Hepatocyte (in vitro differentiated cells): ENCODE data around the gene SLC8A2. TPM values are rescaled to one million over a fixed set of nuclear protein-coding genes. Genes with fewer than 3 reads are reported as not detected.

Experiments used
- DNase-seq: peaks from one replicate; pipeline ENCODE4 v3.0.0-alpha.2; 2016; ENCODE audit warnings: low spot score
- H2AFZ ChIP-seq: fragments of 200-600 bp; sonication (generic); 2 replicates; pipeline ENCODE4 v1.6.0; 2016; ENCODE audit warnings: antibody characterized with exemption, mild to moderate bottlenecking
- H3K27ac ChIP-seq: fragments of 200-600 bp; sonication (generic); 2 replicates; pipeline ENCODE4 v1.5.1; 2016; ENCODE audit warnings: mild to moderate bottlenecking
- H3K27me3 ChIP-seq: fragments of 200-600 bp; sonication (generic); 2 replicates; pipeline ENCODE4 v1.6.1; 2016
- H3K36me3 ChIP-seq: fragments of 200-600 bp; sonication (generic); replicated peaks from 2 replicates; pipeline ENCODE4 v1.5.1; 2016; ENCODE audit warnings: low read depth; ENCODE audit not compliant: insufficient read depth
- H3K4me1 ChIP-seq: fragments of 200-600 bp; sonication (generic); 2 replicates; pipeline ENCODE4 v1.5.1; 2016; ENCODE audit warnings: mild to moderate bottlenecking, moderate library complexity; ENCODE audit not compliant: insufficient read depth
- H3K4me2 ChIP-seq: fragments of 200-600 bp; sonication (generic); 2 replicates; pipeline ENCODE4 v1.6.0; 2016
- H3K4me3 ChIP-seq: fragments of 200-600 bp; sonication (generic); 2 replicates; pipeline ENCODE4 v1.5.1; 2016; ENCODE audit warnings: mild to moderate bottlenecking
- H3K79me2 ChIP-seq: fragments of 200-600 bp; sonication (generic); 2 replicates; pipeline ENCODE4 v1.6.0; 2017; ENCODE audit warnings: mild to moderate bottlenecking
- H3K9me2 ChIP-seq: fragments of 200-600 bp; sonication (generic); replicated peaks from 2 replicates; pipeline ENCODE4 v1.6.0; 2017; ENCODE audit warnings: mild to moderate bottlenecking; ENCODE audit not compliant: insufficient read depth
- H3K9me3 ChIP-seq: fragments of 200-600 bp; sonication (generic); 2 replicates; pipeline ENCODE4 v1.5.1; 2016; ENCODE audit warnings: low read depth, mild to moderate bottlenecking
- H4K20me1 ChIP-seq: fragments of 200-600 bp; sonication (generic); 2 replicates; pipeline ENCODE4 v1.6.0; 2016; ENCODE audit warnings: mild to moderate bottlenecking; ENCODE audit not compliant: insufficient read depth, poor library complexity, severe bottlenecking
- EZH2 ChIP-seq: fragments of 200-600 bp; sonication (generic); IDR thresholded peaks from 2 replicates; pipeline ENCODE4 v1.6.1; 2016; ENCODE audit warnings: antibody characterized with exemption, mild to moderate bottlenecking, borderline replicate concordance
- EZH2phosphoT487 ChIP-seq: fragments of 200-600 bp; sonication (generic); IDR thresholded peaks from one replicate; pipeline ENCODE4 v1.6.1; 2018; ENCODE audit warnings: antibody characterized with exemption, mild to moderate bottlenecking, low read depth, moderate library complexity; ENCODE audit not compliant: unreplicated experiment, severe bottlenecking
- WGBS: methylation state at CpG from one replicate; pipeline ENCODE4 v1.1.6; 2016; ENCODE audit warnings: low lambda C conversion rate; ENCODE audit errors: missing lambda C conversion rate; 5-methylcytosine and 5-hydroxymethylcytosine counted together
- polyA plus RNA-seq: library from polyadenylated mRNA; unstranded; fragments of >200 nt; fragmentation: Nextera tagmentation; extraction: Ambion mirVana; gene quantifications from 2 replicates; pipeline ENCODE4 v1.2.1, GENCODE V29; 2016
- total RNA-seq: library from RNA; depleted of rRNA; stranded (reverse); fragments of >200 nt; gene quantifications from 2 replicates; pipeline ENCODE4 v1.2.3, GENCODE V29; 2014
- TF ChIP-seq, protein P1 (sequence below): fragments of 200-600 bp; sonication (generic); IDR thresholded peaks from 2 replicates; pipeline ENCODE4 v1.5.1; 2016; ENCODE audit warnings: antibody characterized with exemption, mild to moderate bottlenecking; ENCODE audit not compliant: poor library complexity

The SLC8A2 gene
- total and polyA plus RNA-seq, 2 experiments from 2014 or later: 0.24 to 1.1 TPM

DNA sequence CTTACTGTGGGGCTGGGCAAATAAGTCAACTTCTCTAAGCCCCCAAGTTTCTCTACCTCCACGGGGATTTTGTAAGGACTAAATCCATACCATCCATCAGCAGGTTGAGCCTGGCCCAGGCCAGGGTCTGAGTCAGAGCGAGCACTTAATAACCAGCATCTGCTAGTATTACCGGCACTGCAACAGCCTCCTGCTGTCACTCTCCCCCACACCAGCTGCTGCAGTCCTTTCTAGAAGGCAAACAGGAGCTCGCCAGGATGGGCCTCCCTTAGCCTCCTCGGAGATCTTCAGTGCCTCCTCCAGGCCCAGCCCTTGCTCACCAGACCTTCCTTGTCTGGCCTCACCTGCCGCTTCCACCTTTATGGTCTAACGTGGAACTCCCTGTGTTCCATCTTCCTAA is 40.0 kb upstream of the SLC8A2 start:
- H3K4me2 ChIP-seq: peak overlapping the region; percentile 92
- no peaks in the 10 kb centered on the region for H3K9me2 ChIP-seq
- no peak for DNase-seq
- H2AFZ ChIP-seq: no peak overlapping the region
- H3K27me3 ChIP-seq: no peaks in the 10 kb centered on the region
- peaks cover 29% of the 10 kb centered on the region for H3K4me1 ChIP-seq
- H3K9me3 ChIP-seq: no peaks in the 10 kb centered on the region
- no peak for TF ChIP-seq EZH2
- TF ChIP-seq, protein P1, sequence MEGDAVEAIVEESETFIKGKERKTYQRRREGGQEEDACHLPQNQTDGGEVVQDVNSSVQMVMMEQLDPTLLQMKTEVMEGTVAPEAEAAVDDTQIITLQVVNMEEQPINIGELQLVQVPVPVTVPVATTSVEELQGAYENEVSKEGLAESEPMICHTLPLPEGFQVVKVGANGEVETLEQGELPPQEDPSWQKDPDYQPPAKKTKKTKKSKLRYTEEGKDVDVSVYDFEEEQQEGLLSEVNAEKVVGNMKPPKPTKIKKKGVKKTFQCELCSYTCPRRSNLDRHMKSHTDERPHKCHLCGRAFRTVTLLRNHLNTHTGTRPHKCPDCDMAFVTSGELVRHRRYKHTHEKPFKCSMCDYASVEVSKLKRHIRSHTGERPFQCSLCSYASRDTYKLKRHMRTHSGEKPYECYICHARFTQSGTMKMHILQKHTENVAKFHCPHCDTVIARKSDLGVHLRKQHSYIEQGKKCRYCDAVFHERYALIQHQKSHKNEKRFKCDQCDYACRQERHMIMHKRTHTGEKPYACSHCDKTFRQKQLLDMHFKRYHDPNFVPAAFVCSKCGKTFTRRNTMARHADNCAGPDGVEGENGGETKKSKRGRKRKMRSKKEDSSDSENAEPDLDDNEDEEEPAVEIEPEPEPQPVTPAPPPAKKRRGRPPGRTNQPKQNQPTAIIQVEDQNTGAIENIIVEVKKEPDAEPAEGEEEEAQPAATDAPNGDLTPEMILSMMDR: no peak
- no peak for TF ChIP-seq EZH2phosphoT487
- 82% methylated on average over 7 of the region's 7 CpGs for WGBS
- H3K79me2 ChIP-seq: peaks cover 77% of the 10 kb centered on the region
- no peaks in the 10 kb centered on the region for H3K36me3 ChIP-seq
- no peak overlapping the region for H3K4me3 ChIP-seq
- H3K27ac ChIP-seq: peak overlapping the region; percentile 97
- peaks cover 53% of the 10 kb centered on the region for H4K20me1 ChIP-seq

DNA sequence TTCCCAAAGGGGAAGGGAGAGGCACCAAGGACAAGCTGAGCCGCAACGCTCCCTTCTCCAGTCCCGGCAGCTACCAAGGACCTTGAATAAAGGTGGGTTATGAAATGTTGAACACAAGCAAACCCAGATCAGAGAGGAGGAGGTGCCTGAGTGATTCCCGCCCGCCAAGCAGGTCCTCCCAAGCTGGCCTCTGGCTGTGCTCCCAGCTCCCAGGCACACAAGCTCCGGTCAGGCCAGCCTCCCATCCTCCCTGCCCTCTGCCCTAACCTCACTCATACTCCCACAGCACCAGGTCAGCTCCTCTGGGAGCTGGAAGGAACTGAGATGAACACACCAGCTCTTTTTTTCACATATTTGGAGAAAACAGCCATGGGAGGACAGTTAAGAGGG is 39.4 kb upstream of the SLC8A2 start:
- Histone ChIP-seq H3K27me3 (no peaks in the 10 kb centered on the region), H3K9me2 (no peaks in the 10 kb centered on the region), H3K4me3 (no peak overlapping the region), H4K20me1 (peaks cover 58% of the 10 kb centered on the region), H2AFZ (no peak overlapping the region), H3K9me3 (no peaks in the 10 kb centered on the region), H3K27ac (peak overlapping the region; percentile 97), H3K4me1 (peaks cover 29% of the 10 kb centered on the region), H3K36me3 (no peaks in the 10 kb centered on the region), H3K4me2 (peak overlapping the region; percentile 92), H3K79me2 (peaks cover 82% of the 10 kb centered on the region)
- 92% methylated on average over 6 of the region's 6 CpGs for WGBS
- DNase-seq: no peak
- TF ChIP-seq, protein P1: no peak
- TF ChIP-seq EZH2: no peak
- TF ChIP-seq EZH2phosphoT487: no peak

GRCh38 chr19:47510516-47511127 is 38.9 kb upstream of the SLC8A2 start:
- no peaks in the 10 kb centered on the region for H3K36me3 ChIP-seq
- peaks cover 29% of the 10 kb centered on the region for H3K4me1 ChIP-seq
- peaks cover 63% of the 10 kb centered on the region for H4K20me1 ChIP-seq
- DNase-seq: no peak
- peak overlapping the region; percentile 92 for H3K4me2 ChIP-seq
- TF ChIP-seq EZH2: no peak
- TF ChIP-seq EZH2phosphoT487: no peak
- TF ChIP-seq, protein P1: no peak
- peak overlapping the region; percentile 97 for H3K27ac ChIP-seq
- H3K4me3 ChIP-seq: no peak overlapping the region
- no peaks in the 10 kb centered on the region for H3K9me3 ChIP-seq
- H3K79me2 ChIP-seq: peaks cover 88% of the 10 kb centered on the region
- 86% methylated on average over 12 of the region's 12 CpGs for WGBS
- H3K9me2 ChIP-seq: no peaks in the 10 kb centered on the region
- H3K27me3 ChIP-seq: no peaks in the 10 kb centered on the region
- no peak overlapping the region for H2AFZ ChIP-seq
